ENCODE data around the gene TEX30.

GRCh38 chr13:102771298-102772041 is 2.1 kb downstream of the TEX30 start:
- no peak for TF ChIP-seq TCF12 (IDR thresholded peaks at IDR 0.05; ENCODE audit: low read depth)
- no peak for TF ChIP-seq YY1 (IDR thresholded peaks at IDR 0.05; ENCODE audit: low read depth)
- no peak for TF ChIP-seq MAX (IDR thresholded peaks at IDR 0.05)
- no peak for TF ChIP-seq TAF1 (IDR thresholded peaks at IDR 0.05; ENCODE audit: low read depth)
- no peak for TF ChIP-seq CREB1 (IDR thresholded peaks at IDR 0.05; ENCODE audit: low read depth)
